ENCODE measurements around the gene NPPB. TPM values are rescaled to one million over a fixed set of nuclear protein-coding genes. Genes with fewer than 3 reads are reported as not detected.
"Not testable (repeated sequence)": the region's sequence is repeated elsewhere in the genome, so short reads cannot be mapped to it uniquely, and the experiment has no call there.

NPPB gene
- not detected in 2 replicates for total RNA-seq

DNA sequence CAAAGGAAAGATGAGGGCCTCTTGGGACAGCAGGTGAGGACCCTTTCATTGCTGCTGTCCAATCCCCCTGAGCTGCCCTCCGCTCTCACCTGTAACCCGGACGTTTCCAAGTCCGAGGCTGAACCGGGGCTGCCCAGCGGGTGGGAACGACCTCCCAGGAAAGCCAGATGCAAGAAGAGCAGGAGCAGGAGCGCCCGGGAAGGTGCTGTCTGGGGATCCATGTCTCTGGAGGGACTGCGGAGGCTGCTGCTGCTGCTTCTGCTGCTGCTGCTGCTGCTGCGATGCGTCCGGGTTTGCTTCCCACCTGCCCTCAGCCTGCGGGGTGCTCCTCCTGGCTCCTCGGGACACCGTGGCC is at the start of gene NPPB:
TSS of gene NPPB (minus strand) at position 333 of the 355 bp plus-strand sequence. CDS start at position 221, 112 bp downstream.
- Mint-ChIP-seq H3K27me3 (peaks cover 47% of the 10 kb centered on the region), H3K36me3 (ENCODE audit: low read depth) (no peaks in the 10 kb centered on the region), H3K4me1 (no peaks in the 10 kb centered on the region), H3K9me3 (no peaks in the 10 kb centered on the region), H3K4me3 (no peak within 1 kb of the TSS), H3K27ac (no peak within 1 kb of the TSS)
- intact Hi-C loops (cut with micrococcal nuclease) = loop anchor here (5.0 kb wide), 1 partner anchor 39 kb away; no protein-coding TSS in a partner anchor
- no peak for DNase-seq

- no peaks in the 10 kb centered on the region for H3K9me3 Mint-ChIP-seq
- H3K27ac Mint-ChIP-seq = peak overlapping the region; percentile 100
- peaks cover 28% of the 10 kb centered on the region for H3K27me3 Mint-ChIP-seq
- peaks cover 3% of the 10 kb centered on the region for H3K36me3 Mint-ChIP-seq (ENCODE audit: low read depth)
- H3K4me3 Mint-ChIP-seq = peak overlapping the region; percentile 88
- intact Hi-C loops (cut with micrococcal nuclease) = loop anchor here (2.0 to 10.0 kb wide), 6 partner anchors 27 to 633 kb away; partner anchors contain the start of genes AGTRAP, PLOD1, TNFRSF8 and UBIAD1
- H3K4me1 Mint-ChIP-seq = peaks cover 38% of the 10 kb centered on the region
- DNase-seq = peak; percentile 94
Observed at GRCh38 chr1:11908095-11908675, 49.4 kb upstream of the NPPB start.

DNA sequence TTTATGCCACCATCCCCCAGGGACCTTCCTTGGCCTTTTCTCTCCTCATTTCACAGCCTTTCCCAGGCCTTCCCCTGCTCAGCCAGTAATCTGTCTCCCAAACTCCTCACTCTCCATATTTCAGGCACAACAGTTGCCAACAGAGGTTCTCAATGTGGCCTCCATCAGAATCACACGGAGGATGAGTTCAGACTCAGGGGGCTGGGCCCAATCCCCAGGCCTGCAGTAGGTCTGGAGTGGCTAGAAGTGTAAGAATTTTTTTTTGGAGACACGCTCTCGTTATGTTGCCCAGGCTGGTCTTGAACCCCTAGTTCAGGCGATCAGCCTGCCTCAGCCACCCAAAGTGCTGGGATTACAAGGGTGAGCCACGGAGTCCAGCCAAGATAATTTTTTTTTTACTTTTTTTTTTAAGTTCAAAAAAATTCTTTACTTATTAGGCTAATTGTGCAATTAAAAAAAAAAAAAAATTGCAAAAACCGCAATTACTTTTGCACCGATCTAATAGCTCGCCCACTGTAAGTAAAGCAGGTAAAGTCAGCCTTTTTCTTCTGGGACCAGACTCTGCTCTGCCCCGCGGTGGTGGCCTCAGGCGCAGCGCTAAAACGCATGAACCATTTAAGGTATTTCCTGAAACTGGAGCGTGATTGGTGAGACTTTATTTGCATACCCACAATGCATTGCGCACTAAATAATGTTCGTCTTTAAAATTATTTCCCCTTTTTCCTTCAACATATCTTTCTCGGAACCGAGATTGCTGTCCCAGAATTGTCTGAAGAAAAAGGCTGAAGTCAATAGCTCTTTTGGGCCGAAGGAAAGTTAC is 48.7 kb upstream of the NPPB start:
- Mint-ChIP-seq H3K27me3 (peaks cover 29% of the 10 kb centered on the region), H3K36me3 (ENCODE audit: low read depth) (peaks cover 3% of the 10 kb centered on the region), H3K4me1 (peaks cover 38% of the 10 kb centered on the region), H3K4me3 (peak overlapping the region; percentile 88), H3K9me3 (no peaks in the 10 kb centered on the region), H3K27ac (peak overlapping the region; percentile 100)
- intact Hi-C loops (cut with micrococcal nuclease) = loop anchor here (1.0 to 10.0 kb wide), 9 partner anchors 27 to 633 kb away; partner anchors contain the start of genes AGTRAP, MAD2L2, MFN2 and PLOD1
- DNase-seq = peak; percentile 98

GRCh38 chr1:11906870-11907269 is 48.1 kb upstream of the NPPB start:
- Mint-ChIP-seq H3K4me1 (peaks cover 38% of the 10 kb centered on the region), H3K36me3 (ENCODE audit: low read depth) (peaks cover 3% of the 10 kb centered on the region), H3K27ac (no peak overlapping the region)

DNA sequence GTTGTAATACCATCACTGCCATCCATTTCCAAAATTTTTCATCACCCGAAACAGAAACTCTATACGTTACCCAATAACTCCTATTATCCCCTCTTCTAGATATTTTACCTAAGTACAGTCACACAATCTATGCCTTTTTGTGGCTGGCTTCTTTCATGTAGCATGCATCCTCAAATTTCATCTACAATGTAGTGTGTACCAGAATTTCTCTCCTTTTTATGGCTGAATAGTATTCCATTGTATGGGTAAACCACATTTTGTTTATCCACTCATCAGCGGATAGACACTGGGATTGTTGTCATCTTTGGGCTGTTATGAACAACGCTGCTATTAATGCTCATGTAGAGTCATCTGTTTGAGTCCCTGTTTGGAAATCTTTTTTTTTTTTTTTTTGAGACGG is 46.2 kb upstream of the NPPB start:
- Mint-ChIP-seq H3K9me3 (no peaks in the 10 kb centered on the region), H3K4me1 (peaks cover 37% of the 10 kb centered on the region), H3K36me3 (ENCODE audit: low read depth) (peaks cover 3% of the 10 kb centered on the region), H3K27me3 (peaks cover 37% of the 10 kb centered on the region), H3K4me3 (no peak overlapping the region), H3K27ac (peak overlapping the region; percentile 22)
- no peak for DNase-seq
- intact Hi-C loops (cut with micrococcal nuclease) = loop anchor here (5.0 to 10.0 kb wide), 5 partner anchors 157 to 630 kb away; partner anchors contain the start of genes AGTRAP, TNFRSF8 and UBIAD1

More at GRCh38 chr1:11906870-11907269, 48.1 kb upstream of the NPPB start:
- Mint-ChIP-seq H3K27me3 (peaks cover 33% of the 10 kb centered on the region), H3K4me3 (no peak overlapping the region), H3K9me3 (no peaks in the 10 kb centered on the region)
- DNase-seq = no peak
- intact Hi-C loops (cut with micrococcal nuclease) = loop anchor here (1.0 to 10.0 kb wide), 8 partner anchors 68 to 632 kb away; partner anchors contain the start of genes AGTRAP, MAD2L2, MFN2 and TNFRSF8

DNA sequence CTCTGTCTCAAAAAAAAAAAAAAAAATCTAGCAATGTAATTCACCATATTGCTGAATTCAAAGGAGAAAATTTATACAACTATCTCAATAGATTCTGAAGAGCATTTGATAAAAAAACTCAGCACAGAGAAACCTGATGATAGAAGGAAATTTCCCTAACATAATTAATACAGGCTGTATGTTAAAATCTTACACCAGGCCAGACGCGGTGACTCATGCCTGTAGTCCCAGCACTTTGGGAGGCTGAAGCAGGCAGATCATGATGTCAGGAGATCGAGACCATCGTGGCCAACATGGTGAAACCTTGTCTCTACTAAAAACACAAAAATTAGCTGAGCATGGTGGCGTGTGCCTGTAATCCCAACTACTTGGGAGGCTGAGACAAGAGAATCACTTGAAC is 45.4 kb upstream of the NPPB start:
- intact Hi-C loops (cut with micrococcal nuclease) = loop anchor here (10.0 kb wide), 1 partner anchor 629 kb away; the partner anchor contains the start of gene UBIAD1
- Mint-ChIP-seq H3K27me3 (peaks cover 45% of the 10 kb centered on the region), H3K4me1 (peaks cover 31% of the 10 kb centered on the region)
- not testable (repeated sequence) for DNase-seq; H3K9me3 Mint-ChIP-seq; H3K4me3 Mint-ChIP-seq; H3K27ac Mint-ChIP-seq; H3K36me3 Mint-ChIP-seq (ENCODE audit: low read depth)

DNA sequence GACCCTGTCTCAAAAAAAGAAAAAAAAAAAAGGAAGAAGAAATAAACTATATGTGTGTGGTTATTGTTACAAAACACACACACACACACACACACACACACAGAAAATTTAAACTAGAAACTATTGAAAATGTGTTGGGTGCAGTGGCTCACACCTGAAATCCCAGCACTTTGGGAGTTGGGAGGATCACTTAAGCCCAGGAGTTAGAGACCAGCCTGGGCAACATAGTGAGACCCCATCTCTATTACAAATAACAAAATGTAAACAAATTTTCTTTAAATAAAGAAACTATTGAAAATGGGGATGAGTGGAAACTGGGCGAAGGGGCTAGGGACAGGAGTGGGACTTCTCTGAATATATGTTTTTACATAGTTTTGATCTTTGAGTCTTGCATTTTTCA is 44.5 kb upstream of the NPPB start:
- intact Hi-C loops (cut with micrococcal nuclease) = loop anchor here (10.0 kb wide), 1 partner anchor 628 kb away; the partner anchor contains the start of gene UBIAD1
- Mint-ChIP-seq H3K9me3 (no peaks in the 10 kb centered on the region), H3K4me3 (no peak overlapping the region), H3K4me1 (peaks cover 24% of the 10 kb centered on the region), H3K27me3 (peaks cover 45% of the 10 kb centered on the region), H3K36me3 (ENCODE audit: low read depth) (no peaks in the 10 kb centered on the region), H3K27ac (no peak overlapping the region)
- no peak for DNase-seq

- DNase-seq; H3K9me3 Mint-ChIP-seq; H3K36me3 Mint-ChIP-seq (ENCODE audit: low read depth); H3K4me3 Mint-ChIP-seq; H3K27ac Mint-ChIP-seq: not testable (repeated sequence)
- peaks cover 51% of the 10 kb centered on the region for H3K27me3 Mint-ChIP-seq
- intact Hi-C loops (cut with micrococcal nuclease) = loop anchor here (10.0 kb wide), 1 partner anchor 627 kb away; the partner anchor contains the start of gene UBIAD1
- H3K4me1 Mint-ChIP-seq = peaks cover 12% of the 10 kb centered on the region
Observed at GRCh38 chr1:11901446-11901845, 42.7 kb upstream of the NPPB start.

DNA sequence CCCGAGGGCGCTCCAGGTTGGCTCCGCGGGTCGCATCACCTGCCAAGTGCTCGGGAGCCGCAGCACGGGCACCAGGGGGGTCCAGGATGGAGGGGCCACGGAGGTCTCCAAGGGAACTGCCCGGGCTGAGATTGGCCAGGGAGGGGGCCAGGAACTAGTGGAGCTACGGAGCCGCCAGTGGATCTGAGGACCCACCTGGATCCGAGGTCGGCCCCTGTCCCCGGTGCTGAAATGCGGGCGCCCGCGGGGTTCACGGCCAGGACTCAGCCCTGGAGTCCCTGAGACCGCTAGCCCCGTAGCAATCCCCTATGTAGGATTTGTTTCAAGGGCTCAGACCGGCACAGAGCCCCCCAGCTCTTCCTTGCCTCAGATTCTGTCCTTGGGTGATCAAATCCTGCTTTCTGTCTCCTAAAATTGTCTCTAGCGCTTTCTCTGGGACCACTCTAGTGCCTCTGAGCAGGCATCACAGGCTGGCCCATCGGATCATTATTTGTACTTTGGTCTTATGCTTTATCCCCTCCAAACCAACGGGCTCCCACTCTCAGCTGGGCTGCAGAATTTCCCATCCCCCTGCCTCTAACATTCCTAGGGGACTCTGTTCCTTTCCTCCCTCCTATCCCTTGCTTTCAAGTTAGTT is 40.2 kb upstream of the NPPB start:
- no peaks in the 10 kb centered on the region for H3K9me3 Mint-ChIP-seq
- no peaks in the 10 kb centered on the region for H3K36me3 Mint-ChIP-seq (ENCODE audit: low read depth)
- H3K4me3 Mint-ChIP-seq = no peak overlapping the region
- H3K4me1 Mint-ChIP-seq = no peaks in the 10 kb centered on the region
- peaks cover 43% of the 10 kb centered on the region for H3K27me3 Mint-ChIP-seq
- H3K27ac Mint-ChIP-seq = no peak overlapping the region
- peak; percentile 77 for DNase-seq
- intact Hi-C loops (cut with micrococcal nuclease) = loop anchor here (5.0 kb wide), 1 partner anchor 42 kb away; the partner anchor contains the start of gene NPPB

DNA sequence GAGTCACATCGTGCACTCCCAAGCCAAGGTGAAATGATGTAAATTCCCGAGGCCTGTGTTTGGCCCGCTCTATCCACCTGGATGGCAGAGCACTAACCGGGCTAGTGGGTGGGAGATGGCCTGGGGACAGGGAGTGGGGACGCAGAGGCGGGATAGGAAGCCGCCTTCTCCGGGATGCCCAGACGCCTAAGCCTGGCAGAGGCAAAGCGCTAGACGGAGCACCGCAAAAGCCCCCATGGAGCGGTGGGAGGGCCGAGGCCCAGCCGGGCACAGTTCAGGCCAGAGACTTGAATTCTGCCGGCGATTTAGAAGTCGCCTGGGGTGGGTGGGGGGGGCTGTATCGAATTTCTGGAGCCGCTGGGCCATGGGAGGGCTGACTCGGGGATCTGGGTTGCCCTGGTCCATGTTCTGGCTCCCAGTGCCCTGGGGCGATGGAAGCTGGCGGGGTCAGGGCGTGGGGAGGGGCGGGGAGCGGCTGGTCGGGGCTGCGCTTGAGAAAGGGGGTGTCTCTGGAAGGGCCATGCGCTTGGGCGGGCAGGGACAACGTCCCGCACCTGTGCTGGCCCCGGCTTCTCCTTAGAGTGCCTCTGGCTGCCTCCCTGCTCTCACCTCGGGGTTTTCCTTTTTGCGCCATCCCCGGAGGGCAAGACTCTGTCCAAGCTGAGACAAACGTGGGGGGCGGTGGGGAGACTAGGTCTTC is 39.5 kb upstream of the NPPB start:
- intact Hi-C loops (cut with micrococcal nuclease) = loop anchor here (5.0 kb wide), 1 partner anchor 41 kb away; the partner anchor contains the start of gene NPPB

GRCh38 chr1:11894501-11894900 is 35.8 kb upstream of the NPPB start:
- not testable (repeated sequence) for H3K4me3 Mint-ChIP-seq; H3K4me1 Mint-ChIP-seq; H3K9me3 Mint-ChIP-seq; H3K36me3 Mint-ChIP-seq (ENCODE audit: low read depth); DNase-seq; H3K27ac Mint-ChIP-seq
- intact Hi-C loops (cut with micrococcal nuclease) = loop anchor here (1.0 kb wide), 1 partner anchor 56 kb away; no protein-coding TSS in a partner anchor
- peaks cover 36% of the 10 kb centered on the region for H3K27me3 Mint-ChIP-seq

More for the DNA sequence above, 39.5 kb upstream of the NPPB start:
- no peaks in the 10 kb centered on the region for H3K36me3 Mint-ChIP-seq (ENCODE audit: low read depth)
- H3K27me3 Mint-ChIP-seq = peaks cover 44% of the 10 kb centered on the region
- no peak overlapping the region for H3K27ac Mint-ChIP-seq
- no peak for DNase-seq
- H3K4me3 Mint-ChIP-seq = no peak overlapping the region
- H3K4me1 Mint-ChIP-seq = no peaks in the 10 kb centered on the region
- H3K9me3 Mint-ChIP-seq = no peaks in the 10 kb centered on the region

DNA sequence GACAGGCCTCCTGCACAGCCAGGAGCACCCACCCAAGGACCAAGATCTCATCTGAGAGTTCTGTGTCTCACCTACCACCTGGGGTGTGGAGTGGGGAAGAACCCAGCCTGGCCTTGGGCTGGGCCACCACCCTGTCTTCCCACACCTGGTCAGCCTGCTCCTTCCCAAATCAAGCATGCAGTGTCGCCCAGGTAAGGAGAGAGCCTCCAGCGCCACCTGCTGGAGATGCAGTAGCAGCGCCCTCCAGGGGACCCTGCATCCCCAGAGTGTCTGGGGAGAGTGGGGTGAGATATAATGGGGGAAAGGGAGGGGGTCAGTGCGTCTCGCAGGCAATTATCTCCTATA is 35.1 kb upstream of the NPPB start:
- Mint-ChIP-seq H3K27ac (peak overlapping the region; percentile 12), H3K36me3 (ENCODE audit: low read depth) (no peaks in the 10 kb centered on the region), H3K4me1 (no peaks in the 10 kb centered on the region), H3K4me3 (no peak overlapping the region), H3K27me3 (peaks cover 30% of the 10 kb centered on the region), H3K9me3 (no peaks in the 10 kb centered on the region)
- DNase-seq = peak; percentile 92
- intact Hi-C loops (cut with micrococcal nuclease) = loop anchor here (1.0 kb wide), 1 partner anchor 56 kb away; no protein-coding TSS in a partner anchor

All from activated CD4-positive, alpha-beta T cell treated with anti-CD3 and anti-CD28 coated beads, Interleukin-2, amount 10 ng/mL, durations not matched to agents 24 days and 14 days (primary cell).